GM12878 (cell line): ENCODE data around the gene ANKRD17. TPM values are rescaled to one million over a fixed set of nuclear protein-coding genes. Genes with fewer than 3 reads are reported as not detected.

ENCODE experiments used
- BACH1 ChIP-seq: fragments of 450-650 bp; IDR thresholded peaks from 2 replicates; pipeline ENCODE4 v1.6.1; 2017; ENCODE audit warnings: mild to moderate bottlenecking, borderline replicate concordance
- BCLAF1 ChIP-seq: fragments of 450-650 bp; IDR thresholded peaks from 2 replicates; pipeline ENCODE4 v1.6.1; 2017; ENCODE audit warnings: antibody characterized with exemption, mild to moderate bottlenecking, moderate library complexity
- BMI1 ChIP-seq: fragments of 450-650 bp; IDR thresholded peaks from 2 replicates; pipeline ENCODE4 v1.6.1; 2016; ENCODE audit warnings: mild to moderate bottlenecking, moderate library complexity, borderline replicate concordance
- CBFB ChIP-seq: IDR thresholded peaks from 2 replicates; pipeline ENCODE4 v1.6.1; 2016; ENCODE audit warnings: antibody characterized with exemption, low read depth
- CHD1 ChIP-seq: IDR thresholded peaks from 2 replicates; pipeline ENCODE4 v1.6.1; 2012; ENCODE audit warnings: low read depth, low read length, improper control_type of control experiment
- CHD4 ChIP-seq: fragments of 200-600 bp; sonication (generic); IDR thresholded peaks from 2 replicates; pipeline ENCODE4 v1.6.1; 2016; ENCODE audit warnings: mild to moderate bottlenecking
- CREM ChIP-seq: IDR thresholded peaks from 2 replicates; pipeline ENCODE4 v1.6.1; 2014; ENCODE audit warnings: antibody characterized with exemption, low read depth
- EP300 ChIP-seq, 2 experiments: fragments of 150-350 bp in 1 of 2; IDR thresholded peaks; 2 replicates each; pipeline ENCODE4 v1.6.1; 2011 to 2012; ENCODE audit warnings: low read depth in 2 of 2, low read length in 2 of 2, borderline replicate concordance in 1 of 2, improper control_type of control experiment in 1 of 2, inconsistent platforms in 1 of 2; ENCODE audit not compliant: control insufficient read depth in 1 of 2
- KLF5 ChIP-seq: fragments of 450-650 bp; IDR thresholded peaks from 2 replicates; pipeline ENCODE4 v1.6.1; 2014; ENCODE audit warnings: mild to moderate bottlenecking; ENCODE audit not compliant: partially characterized antibody
- LARP7 ChIP-seq: fragments of 450-650 bp; IDR thresholded peaks from 2 replicates; pipeline ENCODE4 v1.6.1; 2017; ENCODE audit warnings: mild to moderate bottlenecking
- NBN ChIP-seq: fragments of 450-650 bp; IDR thresholded peaks from 2 replicates; pipeline ENCODE4 v1.6.1; 2016
- NFXL1 ChIP-seq: fragments of 450-650 bp; IDR thresholded peaks from 2 replicates; pipeline ENCODE4 v1.6.1; 2017; ENCODE audit warnings: antibody characterized with exemption, mild to moderate bottlenecking, borderline replicate concordance
- RBBP5 ChIP-seq: fragments of 200-600 bp; sonication (generic); conservative IDR thresholded peaks from 2 replicates; pipeline ENCODE4 v1.6.1; 2016
- RELA ChIP-seq: fragments of 450-650 bp; IDR thresholded peaks from 2 replicates; pipeline ENCODE4 v1.8.0; 2014; ENCODE audit warnings: borderline replicate concordance; ENCODE audit not compliant: partially characterized antibody
- SIN3A ChIP-seq: IDR thresholded peaks from 2 replicates; pipeline ENCODE4 v1.6.1; 2012; ENCODE audit warnings: low read depth, low read length, improper control_type of control experiment
- SMC3 ChIP-seq: IDR thresholded peaks from 2 replicates; pipeline ENCODE4 v1.6.1; 2011; ENCODE audit warnings: low read length, improper control_type of control experiment, borderline replicate concordance
- SREBF2 ChIP-seq: IDR thresholded peaks from 2 replicates; pipeline ENCODE4 v1.6.1; 2012; ENCODE audit warnings: mild to moderate bottlenecking, low read length
- STAT3 ChIP-seq: IDR thresholded peaks from 2 replicates; pipeline ENCODE4 v1.6.1; 2011; ENCODE audit warnings: low read depth, low read length, improper control_type of control experiment
- TCF12 ChIP-seq: IDR thresholded peaks from 2 replicates; pipeline ENCODE4 v1.6.1; 2011; ENCODE audit warnings: low read depth, mild to moderate bottlenecking, low read length
- ZBTB33 ChIP-seq: fragments of 450-650 bp; IDR thresholded peaks from 2 replicates; pipeline ENCODE4 v1.6.1; 2017; ENCODE audit warnings: mild to moderate bottlenecking
- ZNF24 ChIP-seq: fragments of 450-650 bp; IDR thresholded peaks from 2 replicates; pipeline ENCODE4 v1.6.1; 2017; ENCODE audit warnings: antibody characterized with exemption, mild to moderate bottlenecking
- ZNF687 ChIP-seq: fragments of 450-650 bp; IDR thresholded peaks from 2 replicates; pipeline ENCODE4 v1.6.1; 2017; ENCODE audit warnings: mild to moderate bottlenecking, moderate library complexity
- ZSCAN29 ChIP-seq: fragments of 450-650 bp; IDR thresholded peaks from 2 replicates; pipeline ENCODE4 v1.6.1; 2017; ENCODE audit warnings: mild to moderate bottlenecking, moderate library complexity
- polyA plus RNA-seq, 11 experiments: library from polyadenylated mRNA; depleted of rRNA in 4 of 11; unstranded in 6 of 11; stranded (reverse) in 5 of 11; fragments of >200 nt; fragmentation: Nextera tagmentation in 4 of 11; fragmentation: Illumina TruSeq in 1 of 11; extraction: Ambion mirVana in 4 of 11; extraction: Trizol in 1 of 11; gene quantifications; 1 replicate in 1 of 11; 2 replicates in 10 of 11; pipeline versions ENCODE4 v1.2.1 to v1.2.3, GENCODE V29; 2011 to 2016; ENCODE audit warnings: inconsistent platforms in 2 of 11, missing spikeins in 2 of 11, low read depth in 1 of 11
- total RNA-seq, 4 experiments: library from RNA; depleted of rRNA in 3 of 4; stranded (reverse); fragments of >200 nt in 3 of 4; fragmentation: Illumina TruSeq in 1 of 4; extraction: Trizol in 1 of 4; gene quantifications; 2 replicates each; pipeline versions ENCODE4 v1.2.1 to v1.2.3, GENCODE V29; 2013 to 2021

The ANKRD17 gene
- total and polyA plus RNA-seq, 10 of the 15 experiments (the other 5 are each of a cell fraction or from before 2014, with no cell fraction given), result 11.7 to 46.5 (median 32.6) TPM

GRCh38 chr4:73258686-73259570, at the start of gene ANKRD17 (continued):
- TF ChIP-seq SMC3 (no peak), NBN (peak; percentile 95), BCLAF1 (no peak), EP300 (IDR thresholded peaks at IDR 0.05; ENCODE audit: borderline replicate concordance in 1 of 2, control insufficient read depth in 1 of 2, low read depth in 2 of 2, low read length in 2 of 2) (no peak), RBBP5 (peak; percentile 46; the same call in 1 of the 2 replicates), CHD1 (no peak), LARP7 (peak; percentile 75; the same call in 1 of the 2 replicates), SREBF2 (no peak), ZSCAN29 (no peak), CREM (peak; percentile 99), ZNF687 (peak; percentile 49), TCF12 (0 out of 2 replicates have a peak, but pooled peaks have one; percentile 25), KLF5 (peak; percentile 45), ZNF24 (no peak), STAT3 (no peak), BACH1 (0 out of 2 replicates have a peak, but pooled peaks have one; percentile 7), CHD4 (no peak), BMI1 (no peak), RELA (peak; percentile 80), CBFB (no peak; the same call in 1 of the 2 replicates), NFXL1 (no peak), SIN3A (peak; percentile 78; the same call in 1 of the 2 replicates), ZBTB33 (no peak)
